Retinal pigment epithelial cell (primary cell): ENCODE results near the gene TAS2R20.

Experiments
- DNase-seq: peaks from one replicate; pipeline ENCODE4 v3.0.0-alpha.2; 2010; ENCODE audit warnings: low read depth
- H3K4me3 ChIP-seq: 2 replicates; pipeline ENCODE4 v1.5.1; 2011; ENCODE audit warnings: mild to moderate bottlenecking, low read length, control low read depth, moderate library complexity
- TF ChIP-seq, protein P1 (sequence below): conservative IDR thresholded peaks from 2 replicates; pipeline ENCODE4 v1.5.1; 2011; ENCODE audit warnings: low read depth, low read length, control low read depth, inconsistent platforms

The TAS2R20 gene

DNA sequence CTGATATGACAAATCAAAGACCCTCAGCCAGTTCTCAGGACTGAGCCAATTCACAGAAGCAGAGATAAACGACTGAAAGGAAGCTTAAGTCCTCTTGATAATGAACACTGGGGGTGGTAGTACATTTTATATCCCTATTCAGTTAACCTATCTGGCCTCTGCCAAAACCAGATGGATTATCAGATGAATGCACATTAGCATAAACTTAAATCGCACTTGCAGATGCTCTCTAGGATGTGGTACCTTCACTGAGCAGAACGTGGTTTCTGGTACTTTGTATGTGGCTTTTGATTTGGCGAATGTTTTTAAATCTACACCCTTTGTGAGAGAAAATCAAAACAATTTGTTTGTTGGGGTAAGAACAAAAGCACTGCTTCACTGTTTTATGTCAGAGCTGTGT lies 37.9 kb downstream of the TAS2R20 start:
- TF ChIP-seq, protein P1, sequence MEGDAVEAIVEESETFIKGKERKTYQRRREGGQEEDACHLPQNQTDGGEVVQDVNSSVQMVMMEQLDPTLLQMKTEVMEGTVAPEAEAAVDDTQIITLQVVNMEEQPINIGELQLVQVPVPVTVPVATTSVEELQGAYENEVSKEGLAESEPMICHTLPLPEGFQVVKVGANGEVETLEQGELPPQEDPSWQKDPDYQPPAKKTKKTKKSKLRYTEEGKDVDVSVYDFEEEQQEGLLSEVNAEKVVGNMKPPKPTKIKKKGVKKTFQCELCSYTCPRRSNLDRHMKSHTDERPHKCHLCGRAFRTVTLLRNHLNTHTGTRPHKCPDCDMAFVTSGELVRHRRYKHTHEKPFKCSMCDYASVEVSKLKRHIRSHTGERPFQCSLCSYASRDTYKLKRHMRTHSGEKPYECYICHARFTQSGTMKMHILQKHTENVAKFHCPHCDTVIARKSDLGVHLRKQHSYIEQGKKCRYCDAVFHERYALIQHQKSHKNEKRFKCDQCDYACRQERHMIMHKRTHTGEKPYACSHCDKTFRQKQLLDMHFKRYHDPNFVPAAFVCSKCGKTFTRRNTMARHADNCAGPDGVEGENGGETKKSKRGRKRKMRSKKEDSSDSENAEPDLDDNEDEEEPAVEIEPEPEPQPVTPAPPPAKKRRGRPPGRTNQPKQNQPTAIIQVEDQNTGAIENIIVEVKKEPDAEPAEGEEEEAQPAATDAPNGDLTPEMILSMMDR, result no peak
- no peak for DNase-seq
- no peak overlapping the region for H3K4me3 ChIP-seq

DNA sequence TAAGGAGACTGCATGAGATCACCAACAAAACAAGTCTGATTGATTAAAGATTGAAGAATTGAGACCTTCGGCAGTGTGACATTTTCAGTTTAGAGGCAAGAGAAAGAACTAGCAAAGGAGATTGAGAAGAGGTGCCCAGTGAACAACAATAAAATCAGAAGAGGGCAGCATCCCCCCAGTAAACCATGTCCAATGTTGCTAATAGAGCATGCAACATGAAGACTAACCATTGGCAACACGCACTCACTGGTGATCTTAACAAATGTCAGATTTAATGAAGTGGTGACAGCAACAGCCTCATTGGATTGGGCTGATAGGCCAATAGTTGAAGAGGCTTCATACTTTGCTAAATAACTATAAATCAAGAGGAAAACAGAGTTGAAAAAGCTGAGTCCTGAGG lies 38.3 kb downstream of the TAS2R20 start:
- TF ChIP-seq, protein P1, result no peak
- no peak overlapping the region for H3K4me3 ChIP-seq
- DNase-seq, result no peak

DNA sequence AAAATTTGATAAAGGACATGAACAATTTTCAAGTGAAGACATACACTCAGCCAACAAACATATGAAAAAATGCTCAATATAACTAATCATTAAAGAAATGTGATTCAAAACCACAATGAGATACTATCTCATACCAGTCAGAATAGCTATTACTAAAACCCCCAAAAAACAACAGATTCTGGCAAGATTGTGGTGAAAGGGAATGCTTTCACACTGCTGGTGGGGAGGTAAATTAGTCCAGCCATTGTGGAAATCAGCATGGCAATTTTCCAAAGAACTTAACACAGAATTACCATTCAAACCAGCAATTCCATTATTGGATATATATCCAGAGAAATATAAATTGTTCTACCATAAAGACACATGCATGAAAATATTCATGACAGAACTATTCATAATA lies 40.4 kb downstream of the TAS2R20 start:
- no peak overlapping the region for H3K4me3 ChIP-seq
- TF ChIP-seq, protein P1, result no peak
- DNase-seq, result peak; percentile 7

DNA sequence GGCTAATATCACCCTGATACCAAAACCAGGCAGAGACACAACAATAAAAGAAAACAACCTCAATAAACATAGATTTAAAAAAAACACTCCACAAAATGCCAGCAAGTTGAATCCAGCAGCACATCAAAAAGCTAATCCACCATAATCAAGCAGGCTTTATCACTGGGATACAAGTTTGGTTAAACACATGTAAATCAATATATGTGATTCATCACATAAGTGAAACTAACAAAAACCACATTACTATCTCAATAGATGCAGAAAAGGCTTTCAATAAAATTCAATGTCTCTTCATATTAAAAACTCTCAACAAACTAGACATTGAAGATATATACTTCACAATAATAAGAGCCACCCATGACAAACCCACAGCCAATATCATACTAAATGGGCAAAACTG lies 42.0 kb downstream of the TAS2R20 start:
- no peak overlapping the region for H3K4me3 ChIP-seq
- TF ChIP-seq, protein P1, result no peak

DNA sequence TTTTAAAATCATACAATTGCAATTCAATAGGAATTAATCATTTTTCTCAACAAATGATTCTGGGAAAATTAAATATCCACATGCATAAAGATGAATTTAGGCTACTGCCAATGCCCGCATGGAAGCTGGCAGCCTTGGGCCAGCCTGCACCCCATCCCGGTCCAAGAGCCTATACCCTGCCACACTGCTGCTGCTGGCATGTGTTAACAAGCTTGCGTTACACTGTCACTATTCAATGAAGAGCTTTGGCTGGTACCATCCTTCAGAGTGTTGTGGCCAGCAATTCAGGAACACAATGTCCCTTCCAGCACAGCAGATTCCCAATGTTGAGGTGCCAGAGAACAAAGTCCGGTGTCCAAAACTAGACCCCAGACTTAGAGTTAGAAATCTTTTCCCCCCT lies 45.5 kb downstream of the TAS2R20 start:
- no peak for DNase-seq
- TF ChIP-seq, protein P1, result no peak
- no peak overlapping the region for H3K4me3 ChIP-seq

More for the DNA sequence above, 42.0 kb downstream of the TAS2R20 start:
- DNase-seq, result no peak
